Peyer's patch (tissue), 4 donors: Measurements from ENCODE around the gene BTBD7. TPM values are rescaled to one million over a fixed set of nuclear protein-coding genes. Genes with fewer than 3 reads are reported as not detected.

Source experiments
- DNase-seq, 3 donors: peaks; one replicate each; pipeline ENCODE4 v3.0.0-alpha.2; 2017 to 2019
- H3K27ac ChIP-seq, 4 donors: fragments of 200-600 bp; sonication (generic); one replicate each; pipeline ENCODE4 v1.5.1; 2016 to 2019
- H3K27me3 ChIP-seq, 2 donors: fragments of 200-600 bp; sonication (generic); one replicate each; pipeline ENCODE4 v1.5.1; 2019
- H3K36me3 ChIP-seq, 3 donors: fragments of 200-600 bp; sonication (generic); one replicate each; pipeline ENCODE4 v1.5.1; 2016 to 2019
- H3K4me1 ChIP-seq, 4 donors: fragments of 200-600 bp; sonication (generic); one replicate each; pipeline ENCODE4 v1.5.1; 2016 to 2019
- H3K4me3 ChIP-seq, 4 donors: fragments of 200-600 bp; sonication (generic); 1 replicate in 3 of 4; 2 replicates in 1 of 4; pipeline ENCODE4 v1.5.1; 2016 to 2019; ENCODE audit warnings: mild to moderate bottlenecking in 1 of 4
- H3K9me3 ChIP-seq, 4 donors: fragments of 200-600 bp; sonication (generic); one replicate each; pipeline ENCODE4 v1.5.1; 2016 to 2019; ENCODE audit warnings: mild to moderate bottlenecking in 1 of 4
- POLR2A ChIP-seq, 2 donors: fragments of 450-650 bp; IDR thresholded peaks; one replicate each; pipeline ENCODE4 v1.5.1; 2017; ENCODE audit warnings: antibody characterized with exemption in 2 of 2, mild to moderate bottlenecking in 2 of 2, moderate library complexity in 2 of 2
- total RNA-seq, 4 donors: library from RNA; depleted of rRNA; stranded (reverse); fragments of >200 nt; gene quantifications; one replicate each; pipeline ENCODE4 v1.1.0, GENCODE V29; 2016
- TF ChIP-seq, protein P1 (sequence below), 6 experiments: fragments of 450-650 bp in 4 of 6; fragments of 200-600 bp in 2 of 6; sonication (generic) in 1 of 6; IDR thresholded peaks; one replicate each; pipeline ENCODE4 v1.5.1; 2017 to 2019; ENCODE audit warnings: antibody characterized with exemption in 6 of 6, mild to moderate bottlenecking in 3 of 6, moderate library complexity in 1 of 6

The BTBD7 gene
- total RNA-seq, 4 donors from 2014 or later = 28.1 to 38.1 (median 32.2) TPM

DNA sequence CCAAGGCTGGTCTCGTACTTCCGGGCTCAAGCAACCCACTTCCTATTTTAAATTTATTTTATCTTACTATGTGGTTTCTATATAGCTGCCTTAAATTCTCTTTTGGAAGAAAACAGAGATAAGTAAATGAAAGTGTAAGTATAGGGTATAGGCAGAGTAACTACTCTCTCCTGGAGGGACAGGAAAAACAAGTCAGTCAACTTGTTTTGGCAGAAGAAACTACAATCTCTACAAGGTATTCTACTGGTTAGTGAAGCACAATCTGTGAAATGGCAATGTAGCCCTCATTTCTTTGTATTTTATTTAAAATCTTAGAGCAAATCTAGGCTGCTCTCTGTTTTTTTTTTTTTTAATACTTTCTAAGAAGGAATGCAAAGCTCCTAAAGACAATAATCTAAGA, 70.4 kb downstream of the BTBD7 start:
- Histone ChIP-seq H3K4me3 (no peak overlapping the region), H3K4me1 (no peaks in the 10 kb centered on the region), H3K27me3 (no peaks in the 10 kb centered on the region), H3K36me3 (peaks cover 0 to 34% (median 0%) of the 10 kb centered on the region in 3 donors), H3K27ac (no peak overlapping the region), H3K9me3 (no peaks in the 10 kb centered on the region)
- TF ChIP-seq, protein P1, sequence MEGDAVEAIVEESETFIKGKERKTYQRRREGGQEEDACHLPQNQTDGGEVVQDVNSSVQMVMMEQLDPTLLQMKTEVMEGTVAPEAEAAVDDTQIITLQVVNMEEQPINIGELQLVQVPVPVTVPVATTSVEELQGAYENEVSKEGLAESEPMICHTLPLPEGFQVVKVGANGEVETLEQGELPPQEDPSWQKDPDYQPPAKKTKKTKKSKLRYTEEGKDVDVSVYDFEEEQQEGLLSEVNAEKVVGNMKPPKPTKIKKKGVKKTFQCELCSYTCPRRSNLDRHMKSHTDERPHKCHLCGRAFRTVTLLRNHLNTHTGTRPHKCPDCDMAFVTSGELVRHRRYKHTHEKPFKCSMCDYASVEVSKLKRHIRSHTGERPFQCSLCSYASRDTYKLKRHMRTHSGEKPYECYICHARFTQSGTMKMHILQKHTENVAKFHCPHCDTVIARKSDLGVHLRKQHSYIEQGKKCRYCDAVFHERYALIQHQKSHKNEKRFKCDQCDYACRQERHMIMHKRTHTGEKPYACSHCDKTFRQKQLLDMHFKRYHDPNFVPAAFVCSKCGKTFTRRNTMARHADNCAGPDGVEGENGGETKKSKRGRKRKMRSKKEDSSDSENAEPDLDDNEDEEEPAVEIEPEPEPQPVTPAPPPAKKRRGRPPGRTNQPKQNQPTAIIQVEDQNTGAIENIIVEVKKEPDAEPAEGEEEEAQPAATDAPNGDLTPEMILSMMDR (IDR thresholded peaks at IDR 0.05) = no peak
- TF ChIP-seq POLR2A (IDR thresholded peaks at IDR 0.05) = no peak
- DNase-seq = no peak

DNA sequence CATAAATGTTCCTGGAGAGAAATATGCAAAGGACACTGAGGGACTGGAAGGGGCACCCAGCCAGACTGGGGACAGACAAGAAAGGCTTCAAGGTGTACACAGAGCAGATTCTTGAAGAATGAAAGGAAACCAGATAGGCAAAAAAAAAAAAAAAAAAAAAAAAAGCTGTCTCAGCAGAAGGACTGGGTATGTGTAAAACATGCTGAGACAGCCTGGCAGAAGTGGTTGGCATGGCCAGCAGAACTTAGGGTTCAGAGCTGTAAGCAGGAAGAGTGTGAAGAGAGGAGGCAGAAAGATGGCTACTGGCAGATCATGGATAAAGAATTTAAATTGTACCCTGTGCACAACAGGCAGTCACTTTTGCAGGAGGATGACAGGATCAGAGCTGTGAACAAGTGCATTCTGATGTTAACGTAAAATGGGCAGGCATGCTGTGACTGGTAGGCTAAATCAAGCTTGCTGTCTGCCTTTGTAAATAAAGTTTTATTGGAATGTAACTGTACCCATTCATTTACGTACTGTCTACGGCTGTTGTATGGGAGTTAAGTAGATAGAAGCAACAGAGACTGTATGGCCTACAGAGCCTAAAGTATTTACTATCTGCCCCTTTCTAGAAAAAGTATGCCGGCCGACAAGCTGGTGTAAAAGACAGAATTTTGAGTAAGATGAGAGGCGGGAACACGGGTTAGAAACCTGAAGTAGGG, 83.6 kb downstream of the BTBD7 start:
- no peak overlapping the region for H3K27ac ChIP-seq
- no peak overlapping the region for H3K4me3 ChIP-seq
- no peak for DNase-seq
- no peaks in the 10 kb centered on the region for H3K9me3 ChIP-seq
- no peak for TF ChIP-seq POLR2A (IDR thresholded peaks at IDR 0.05)
- TF ChIP-seq, protein P1 (IDR thresholded peaks at IDR 0.05) = no peak
- H3K36me3 ChIP-seq = peaks cover 0 to 89% (median 0%) of the 10 kb centered on the region in 3 donors
- no peaks in the 10 kb centered on the region for H3K4me1 ChIP-seq
- no peaks in the 10 kb centered on the region for H3K27me3 ChIP-seq

DNA sequence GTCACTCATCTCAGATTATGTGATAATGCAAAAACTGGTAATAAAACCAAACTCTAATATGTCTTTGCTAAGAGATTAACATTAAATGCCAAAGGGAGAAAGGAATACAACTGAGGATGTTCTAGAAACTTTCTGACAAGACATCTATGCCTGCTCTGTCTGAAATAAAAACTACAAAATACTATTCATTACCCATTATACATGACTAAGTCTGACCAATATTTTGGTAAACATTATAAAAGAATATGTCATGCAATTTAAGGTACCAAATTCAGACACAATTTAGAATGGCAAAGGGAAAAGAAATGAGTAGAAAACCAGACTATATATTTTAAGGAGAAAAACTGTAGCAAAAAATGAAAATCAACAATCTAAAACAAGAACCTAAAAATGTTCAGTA, 86.3 kb downstream of the BTBD7 start:
- DNase-seq = no peak
- Histone ChIP-seq H3K4me3 (no peak overlapping the region), H3K4me1 (no peaks in the 10 kb centered on the region), H3K36me3 (peaks cover 0 to 96% (median 0%) of the 10 kb centered on the region in 3 donors), H3K9me3 (no peaks in the 10 kb centered on the region), H3K27me3 (no peaks in the 10 kb centered on the region), H3K27ac (no peak overlapping the region)
- TF ChIP-seq POLR2A (IDR thresholded peaks at IDR 0.05) = no peak
- TF ChIP-seq, protein P1 (IDR thresholded peaks at IDR 0.05) = no peak

DNA sequence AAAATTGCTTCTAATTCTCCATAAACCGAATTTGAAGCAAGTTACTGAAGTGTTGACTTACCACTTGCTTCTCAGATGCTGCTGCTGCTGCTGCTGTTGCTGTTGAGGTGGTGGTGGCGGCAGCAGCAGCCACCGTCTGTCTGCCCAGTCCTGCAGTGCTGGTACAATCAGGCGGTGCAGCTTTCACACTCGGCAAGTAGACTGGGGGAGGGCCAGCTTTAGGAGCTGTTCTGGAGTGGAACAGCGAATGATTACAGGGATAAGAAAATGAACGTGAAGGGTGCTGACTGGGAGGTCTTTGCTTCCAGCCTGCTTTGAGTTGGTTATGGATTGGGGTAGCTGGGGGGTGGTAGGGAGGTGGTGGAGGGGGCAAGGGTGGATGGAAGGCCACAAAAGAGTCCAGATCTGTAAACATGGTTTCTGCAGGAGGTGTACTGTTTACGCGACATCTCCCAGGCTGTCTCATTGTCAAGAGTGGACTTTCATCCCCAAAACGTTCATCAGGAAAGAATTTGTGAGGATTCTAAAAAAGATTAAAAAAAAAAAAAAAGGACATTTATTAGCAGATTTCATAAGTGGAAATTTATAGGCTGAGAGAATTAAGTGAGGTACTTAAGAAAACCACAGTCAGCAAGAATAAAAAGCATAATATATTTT, 86.9 kb downstream of the BTBD7 start:
- Histone ChIP-seq H3K4me3 (no peak overlapping the region), H3K27ac (no peak overlapping the region), H3K27me3 (no peaks in the 10 kb centered on the region), H3K9me3 (no peaks in the 10 kb centered on the region), H3K4me1 (no peaks in the 10 kb centered on the region), H3K36me3 (peaks cover 0 to 96% (median 0%) of the 10 kb centered on the region in 3 donors)
- no peak for DNase-seq
- TF ChIP-seq, protein P1 (IDR thresholded peaks at IDR 0.05) = no peak
- TF ChIP-seq POLR2A (IDR thresholded peaks at IDR 0.05) = no peak

DNA sequence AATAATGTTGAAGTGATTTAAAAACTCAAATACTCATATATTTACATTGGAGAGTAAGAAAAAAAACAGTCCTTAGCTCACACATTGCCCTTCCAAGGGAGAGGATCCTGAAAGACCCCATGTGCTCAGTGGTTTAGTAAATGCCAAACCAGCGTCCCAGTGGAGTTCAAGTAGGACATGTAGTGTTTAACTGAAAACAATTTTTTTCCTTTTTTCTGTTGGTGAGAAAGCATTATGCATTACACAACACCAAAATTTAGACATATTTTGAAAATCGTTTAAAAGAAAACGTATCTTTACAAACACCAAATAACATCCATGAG, 92.2 kb downstream of the BTBD7 start:
- TF ChIP-seq POLR2A (IDR thresholded peaks at IDR 0.05) = no peak
- TF ChIP-seq, protein P1 (IDR thresholded peaks at IDR 0.05) = no peak
- H3K27me3 ChIP-seq = no peaks in the 10 kb centered on the region
- DNase-seq = no peak
- no peak overlapping the region for H3K27ac ChIP-seq
- H3K4me3 ChIP-seq = no peak overlapping the region
- H3K4me1 ChIP-seq = no peaks in the 10 kb centered on the region
- no peaks in the 10 kb centered on the region for H3K9me3 ChIP-seq
- H3K36me3 ChIP-seq = peaks cover 0 to 61% (median 0%) of the 10 kb centered on the region in 3 donors
